ENCODE data around the gene UBE4A.

UBE4A gene

DNA sequence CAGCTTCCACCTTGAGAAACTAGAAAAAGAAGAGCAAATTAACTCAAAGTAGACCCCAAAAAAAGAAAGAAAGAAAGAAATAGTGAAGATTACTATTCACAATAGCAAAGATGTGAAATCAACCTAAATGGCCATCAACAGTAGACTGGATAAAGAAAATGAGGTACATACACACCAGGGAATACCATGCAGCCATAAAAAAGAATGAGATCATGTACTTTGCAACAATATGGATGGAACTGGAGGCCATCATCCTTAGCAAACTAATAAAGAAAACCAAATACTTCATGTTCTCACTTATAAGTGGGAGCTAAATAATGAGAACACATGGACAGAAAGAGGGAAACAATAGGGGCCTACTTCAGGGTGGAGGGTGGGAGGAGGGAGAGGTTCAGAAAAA is 30.7 kb upstream of the UBE4A start:
- DNase-seq (ENCODE audit: insufficient read length, low spot score) (no peak), FAIRE-seq (no peak)
- no peak for TF ChIP-seq POLR2A (IDR thresholded peaks at IDR 0.05; ENCODE audit: low read depth, low read length)

DNA sequence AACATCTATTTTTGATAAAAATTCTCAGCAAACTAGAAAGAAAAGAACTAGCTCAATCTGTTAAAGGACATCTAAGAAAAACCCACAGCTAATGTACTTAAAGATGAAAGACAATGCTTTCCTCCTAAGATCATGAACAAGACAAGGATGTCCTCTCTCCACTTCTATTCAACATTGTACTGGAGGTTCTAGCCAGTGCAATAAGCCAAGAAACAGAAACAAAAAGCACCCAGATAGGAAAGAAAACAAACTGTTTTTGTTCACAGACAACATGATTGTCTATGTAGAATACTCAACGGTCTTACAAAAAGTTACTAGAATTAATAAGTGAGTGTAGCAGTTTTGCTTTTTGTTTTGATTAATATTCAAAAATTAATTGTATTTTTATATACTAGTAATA is 24.7 kb upstream of the UBE4A start:
- no peak for DNase-seq (ENCODE audit: insufficient read length, low spot score)
- no peak for TF ChIP-seq POLR2A (IDR thresholded peaks at IDR 0.05; ENCODE audit: low read depth, low read length)
- FAIRE-seq = no peak

DNA sequence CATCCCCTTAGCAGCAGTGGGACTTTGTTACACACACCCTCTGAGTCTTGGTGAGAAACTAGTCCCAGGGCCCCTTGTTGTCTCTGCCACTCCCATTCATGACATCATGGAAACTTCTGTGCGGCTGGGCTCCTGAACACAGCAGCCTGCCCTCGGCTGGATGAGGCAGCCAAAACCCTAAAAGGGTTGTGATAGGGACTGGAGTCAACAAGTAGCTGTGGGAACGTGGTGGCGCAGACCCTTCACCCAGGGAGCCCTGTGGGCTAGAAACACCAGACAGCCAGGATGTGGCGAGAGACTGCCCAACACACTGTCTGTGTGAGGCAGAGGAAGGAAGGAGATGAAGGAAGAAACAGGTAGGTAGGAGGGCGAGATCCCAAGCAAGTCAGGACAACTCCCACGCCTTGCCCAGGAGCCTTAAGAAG is 20.8 kb upstream of the UBE4A start:
- DNase-seq (ENCODE audit: insufficient read length, low spot score) (no peak), FAIRE-seq (no peak)
- TF ChIP-seq POLR2A (IDR thresholded peaks at IDR 0.05; ENCODE audit: low read depth, low read length) = no peak

DNA sequence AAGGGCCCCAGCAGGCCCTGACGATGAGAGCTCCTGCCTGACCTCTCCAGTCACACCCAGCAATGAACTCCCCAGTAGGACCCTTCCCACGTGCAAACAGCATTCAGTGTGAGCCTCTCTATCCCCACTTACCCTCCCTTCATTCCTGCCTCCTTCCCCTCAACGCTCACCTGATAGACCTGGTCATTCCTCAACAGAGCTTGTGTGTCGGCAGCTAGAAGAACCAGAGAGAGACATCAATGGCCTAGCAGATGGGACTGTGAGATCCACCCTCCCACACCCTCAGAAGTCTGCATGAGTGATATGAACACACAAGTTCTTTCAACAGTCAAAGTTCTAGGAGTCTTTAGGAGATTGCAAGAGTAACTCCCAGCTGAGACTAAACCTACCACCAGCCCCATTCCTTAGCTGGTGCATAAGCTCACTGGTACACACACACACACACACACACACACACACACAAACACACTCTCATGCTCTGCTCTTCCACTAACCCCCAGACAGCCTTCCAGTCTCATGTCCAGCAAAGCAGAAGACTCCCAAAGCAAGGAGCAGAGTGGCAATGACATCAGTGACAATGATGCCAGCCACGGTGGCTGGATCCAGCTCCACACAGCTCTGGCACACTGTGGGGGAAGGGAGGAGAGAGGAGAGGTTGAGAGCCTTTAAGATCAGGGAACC is 20.0 kb upstream of the UBE4A start:
- FAIRE-seq (no peak), DNase-seq (ENCODE audit: insufficient read length, low spot score) (no peak)
- TF ChIP-seq POLR2A (IDR thresholded peaks at IDR 0.05; ENCODE audit: low read depth, low read length) = no peak

DNA sequence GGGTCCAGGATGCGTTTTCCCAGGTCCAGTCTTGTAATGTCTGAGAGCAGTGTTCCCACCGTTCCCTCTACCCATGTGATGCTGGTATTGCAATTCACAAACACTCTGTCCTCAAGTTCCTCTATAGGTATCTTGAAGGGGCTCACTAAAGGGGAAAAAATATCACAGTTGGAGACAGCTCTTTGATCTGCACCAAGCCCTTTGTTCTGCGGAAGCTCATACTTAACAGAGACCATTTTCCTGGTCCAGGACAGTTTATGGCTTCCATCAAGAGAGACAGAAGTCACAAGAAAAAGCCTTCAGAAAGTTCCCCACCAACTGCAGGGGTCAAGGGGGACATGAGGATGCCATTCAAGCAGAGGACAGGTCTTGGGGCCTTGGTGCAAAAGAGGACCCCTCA is 19.0 kb upstream of the UBE4A start:
- no peak for DNase-seq (ENCODE audit: insufficient read length, low spot score)
- TF ChIP-seq POLR2A (IDR thresholded peaks at IDR 0.05; ENCODE audit: low read depth, low read length) = no peak
- no peak for FAIRE-seq

DNA sequence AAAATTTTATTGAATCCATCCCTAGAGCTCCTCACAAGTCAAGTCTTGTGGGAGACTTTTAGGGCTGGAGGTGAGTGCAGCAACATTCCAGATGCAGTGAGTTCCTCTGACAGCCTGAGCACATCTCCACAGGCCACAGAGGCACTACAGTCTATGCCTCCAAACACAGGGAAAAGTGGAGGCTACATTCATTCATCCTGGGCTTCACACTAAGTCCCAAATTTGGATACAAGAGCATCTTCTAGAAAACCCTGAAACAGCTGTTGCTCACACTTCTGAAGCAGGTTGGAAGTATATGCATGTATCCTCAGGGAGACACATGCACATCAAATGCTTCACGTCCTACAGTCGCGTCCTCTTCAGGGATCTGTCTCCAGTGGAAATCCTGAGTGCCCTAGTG is 18.1 kb upstream of the UBE4A start:
- no peak for FAIRE-seq
- TF ChIP-seq POLR2A (IDR thresholded peaks at IDR 0.05; ENCODE audit: low read depth, low read length) = no peak
- no peak for DNase-seq (ENCODE audit: insufficient read length, low spot score)

DNA sequence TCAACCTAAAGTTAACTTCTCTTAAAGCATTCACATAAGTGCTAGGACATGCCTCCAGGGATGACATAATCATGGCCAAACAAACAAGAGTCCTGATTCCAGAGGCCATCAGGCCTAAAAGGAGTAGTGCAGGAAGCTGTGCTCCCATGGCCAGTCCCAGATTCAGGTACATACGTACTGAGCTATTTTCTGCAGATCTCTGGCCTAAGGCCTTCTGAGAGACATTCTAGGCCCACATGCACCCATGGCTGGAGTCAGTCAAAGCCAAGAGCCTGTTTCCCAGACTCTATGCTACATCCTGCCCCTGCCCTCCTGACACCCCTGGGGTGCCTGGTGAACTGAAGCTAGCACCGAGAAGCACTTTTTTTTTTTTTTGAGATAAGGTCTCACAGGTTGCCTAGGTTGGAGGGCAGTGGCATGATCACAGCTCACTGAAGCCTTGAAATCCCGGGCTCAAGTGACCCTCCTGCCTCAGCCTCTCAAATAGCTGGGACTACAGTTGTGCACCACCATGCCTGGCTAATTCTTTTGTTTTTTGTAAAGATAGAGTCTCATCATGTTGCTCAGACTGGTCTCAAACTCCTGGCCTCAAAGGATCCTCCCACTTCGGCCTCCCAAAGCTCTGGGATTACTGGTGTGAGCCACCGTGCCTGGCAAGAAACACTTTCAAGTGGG is 17.4 kb upstream of the UBE4A start:
- DNase-seq (ENCODE audit: insufficient read length, low spot score) (no peak), FAIRE-seq (no peak)
- no peak for TF ChIP-seq POLR2A (IDR thresholded peaks at IDR 0.05; ENCODE audit: low read depth, low read length)

DNA sequence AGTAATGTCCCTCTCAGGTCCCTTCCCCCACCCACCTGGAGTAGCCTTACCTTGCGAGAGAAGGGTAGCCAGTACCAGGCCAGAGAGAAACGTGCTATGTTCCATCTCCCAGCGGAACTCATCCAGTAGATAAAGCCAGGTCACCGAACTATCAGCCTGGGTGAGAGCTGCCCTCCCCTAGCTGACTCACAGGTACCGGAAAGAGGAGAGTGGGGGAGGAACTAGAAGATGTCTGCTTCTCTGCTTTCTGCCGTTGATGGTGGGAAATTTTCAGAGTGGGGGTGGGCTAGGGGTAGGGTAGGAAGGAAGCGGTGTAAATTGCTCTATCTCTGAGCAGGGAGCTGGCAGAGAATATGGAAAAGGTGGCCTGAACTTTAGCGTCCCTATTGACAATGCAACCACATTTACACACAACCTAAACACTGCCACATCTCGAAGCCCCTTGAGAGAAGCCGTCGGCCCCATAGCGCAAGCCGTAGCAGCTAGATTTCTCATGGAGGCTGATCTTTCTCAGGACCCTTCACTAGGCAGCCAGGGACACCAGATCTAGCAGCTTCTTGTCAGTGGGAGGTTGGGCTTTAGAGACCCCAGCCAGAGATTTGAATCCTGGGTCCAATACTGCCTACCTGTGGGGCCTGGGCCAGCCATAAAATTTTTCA is 16.8 kb upstream of the UBE4A start, which contains the start of gene CD3D:
Gene CD3D (minus strand): TSS at position 203 of the 659 bp plus-strand sequence. CDS start 98 bp downstream, at position 105.
- DNase-seq (ENCODE audit: insufficient read length, low spot score) (no peak), FAIRE-seq (no peak)
- TF ChIP-seq POLR2A (IDR thresholded peaks at IDR 0.05; ENCODE audit: low read depth, low read length) = no peak

DNA sequence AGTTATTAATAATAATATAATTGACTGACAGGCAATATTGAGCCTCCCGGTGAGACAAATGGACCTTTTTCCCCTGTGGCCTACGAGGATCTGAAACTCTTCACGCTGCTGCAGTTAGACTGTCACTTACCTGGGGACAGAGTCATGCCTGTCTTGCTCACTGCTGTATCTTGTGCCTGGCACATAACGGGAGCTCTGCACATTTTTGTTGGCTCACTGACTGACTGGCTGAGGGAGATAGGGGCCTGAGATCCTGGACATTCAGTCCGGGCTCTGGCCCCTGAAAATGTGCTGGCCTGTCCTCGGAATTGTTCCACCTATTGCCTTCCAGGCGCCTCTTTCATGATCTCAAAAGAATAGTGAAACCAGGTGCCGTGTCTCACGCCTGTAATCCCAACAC is 16.2 kb upstream of the UBE4A start:
- FAIRE-seq = no peak
- TF ChIP-seq POLR2A (IDR thresholded peaks at IDR 0.05; ENCODE audit: low read depth, low read length) = no peak
- no peak for DNase-seq (ENCODE audit: insufficient read length, low spot score)

DNA sequence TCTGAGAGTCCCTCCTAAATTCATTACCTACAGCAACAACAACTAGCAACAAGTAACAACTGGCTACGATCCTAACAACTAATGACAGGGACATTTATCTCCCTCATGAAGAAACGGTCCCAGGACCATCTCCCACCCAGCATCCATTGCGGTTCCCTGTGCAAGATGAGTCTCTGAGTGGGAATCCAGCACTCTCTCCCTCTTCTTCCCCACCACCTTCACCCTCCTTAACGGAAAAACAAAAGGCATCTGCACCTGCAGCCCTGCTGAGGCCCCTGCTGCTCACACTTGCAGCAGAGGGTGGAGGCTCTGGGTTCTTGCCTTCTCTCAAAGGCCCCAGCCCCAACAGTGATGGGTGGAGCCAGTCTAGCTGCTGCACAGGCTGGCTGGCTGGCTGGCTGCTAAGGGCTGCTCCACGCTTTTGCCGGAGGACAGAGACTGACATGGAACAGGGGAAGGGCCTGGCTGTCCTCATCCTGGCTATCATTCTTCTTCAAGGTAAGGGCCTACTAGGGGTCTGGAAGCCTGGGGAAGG is 15.4 kb upstream of the UBE4A start, which contains the start of gene CD3G:
Gene CD3G (plus strand): TSS at position 364 of the 535 bp plus-strand sequence. CDS start 80 bp downstream, at position 444.
- FAIRE-seq (no peak), DNase-seq (ENCODE audit: insufficient read length, low spot score) (no peak)
- TF ChIP-seq POLR2A (IDR thresholded peaks at IDR 0.05; ENCODE audit: low read depth, low read length) = no peak

DNA sequence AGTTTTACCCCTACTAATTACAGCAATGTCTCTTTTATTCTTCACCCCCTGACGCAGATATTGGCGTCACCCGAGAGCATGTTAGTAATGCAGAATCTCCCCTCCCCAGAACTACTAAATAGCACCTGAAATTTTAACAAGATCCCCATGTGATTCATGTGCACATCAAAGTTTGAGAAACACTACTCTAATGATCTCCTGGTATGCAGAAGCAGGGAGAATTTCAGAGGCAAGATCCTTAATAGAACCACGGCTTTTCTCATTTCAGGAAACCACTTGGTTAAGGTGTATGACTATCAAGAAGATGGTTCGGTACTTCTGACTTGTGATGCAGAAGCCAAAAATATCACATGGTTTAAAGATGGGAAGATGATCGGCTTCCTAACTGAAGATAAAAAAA is 9.9 kb upstream of the UBE4A start:
- TF ChIP-seq POLR2A (IDR thresholded peaks at IDR 0.05; ENCODE audit: low read depth, low read length) = no peak
- FAIRE-seq (no peak), DNase-seq (ENCODE audit: insufficient read length, low spot score) (no peak)

DNA sequence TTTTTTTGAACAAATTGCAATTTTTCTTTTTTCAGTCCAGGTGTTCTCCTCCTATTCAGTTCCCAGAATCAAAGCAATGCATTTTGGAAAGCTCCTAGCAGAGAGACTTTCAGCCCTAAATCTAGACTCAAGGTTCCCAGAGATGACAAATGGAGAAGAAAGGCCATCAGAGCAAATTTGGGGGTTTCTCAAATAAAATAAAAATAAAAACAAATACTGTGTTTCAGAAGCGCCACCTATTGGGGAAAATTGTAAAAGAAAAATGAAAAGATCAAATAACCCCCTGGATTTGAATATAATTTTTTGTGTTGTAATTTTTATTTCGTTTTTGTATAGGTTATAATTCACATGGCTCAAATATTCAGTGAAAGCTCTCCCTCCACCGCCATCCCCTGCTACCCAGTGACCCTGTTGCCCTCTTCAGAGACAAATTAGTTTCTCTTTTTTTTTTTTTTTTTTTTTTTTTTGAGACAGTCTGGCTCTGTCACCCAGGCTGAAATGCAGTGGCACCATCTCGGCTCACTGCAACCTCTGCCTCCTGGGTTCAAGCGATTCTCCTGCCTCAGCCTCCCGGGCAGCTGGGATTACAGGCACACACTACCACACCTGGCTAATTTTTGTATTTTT is 6.2 kb upstream of the UBE4A start:
- FAIRE-seq (no peak), DNase-seq (ENCODE audit: insufficient read length, low spot score) (no peak)
- TF ChIP-seq POLR2A (IDR thresholded peaks at IDR 0.05; ENCODE audit: low read depth, low read length) = no peak

DNA sequence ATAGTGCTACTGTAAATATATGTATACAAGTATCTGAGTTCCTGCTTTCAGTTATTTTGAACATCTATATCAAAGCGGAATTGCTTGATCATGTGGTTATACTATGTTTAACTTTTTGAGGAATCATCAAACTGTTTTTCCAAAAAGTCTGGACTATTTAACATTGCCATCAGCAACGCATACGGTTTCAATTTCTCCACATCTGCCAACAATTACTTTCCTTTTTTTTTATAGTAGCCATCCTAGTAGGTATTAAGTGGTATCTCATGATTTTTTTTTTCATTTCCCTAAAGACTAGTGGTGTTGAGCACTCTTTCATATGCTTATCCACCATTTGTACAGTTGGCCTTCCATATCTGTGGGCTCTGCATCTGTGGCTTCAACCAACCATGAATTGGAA is 1.3 kb upstream of the UBE4A start:
- DNase-seq (ENCODE audit: insufficient read length, low spot score) (no peak), FAIRE-seq (no peak)
- no peak for TF ChIP-seq POLR2A (IDR thresholded peaks at IDR 0.05; ENCODE audit: low read depth, low read length)
